GM19372 (cell line): ENCODE results near the gene EYS.
"Not testable (repeated sequence)": the region's sequence is repeated elsewhere in the genome, so short reads cannot be mapped to it uniquely, and the experiment has no call there.

ENCODE experiments used
- ATAC-seq: cut with Tn5 transposase; IDR thresholded peaks from one replicate; pipeline ENCODE4 v1.9.1; 2021; ENCODE audit warnings: mild to moderate bottlenecking, low read depth, moderate library complexity; ENCODE audit not compliant: unreplicated experiment

EYS gene

DNA sequence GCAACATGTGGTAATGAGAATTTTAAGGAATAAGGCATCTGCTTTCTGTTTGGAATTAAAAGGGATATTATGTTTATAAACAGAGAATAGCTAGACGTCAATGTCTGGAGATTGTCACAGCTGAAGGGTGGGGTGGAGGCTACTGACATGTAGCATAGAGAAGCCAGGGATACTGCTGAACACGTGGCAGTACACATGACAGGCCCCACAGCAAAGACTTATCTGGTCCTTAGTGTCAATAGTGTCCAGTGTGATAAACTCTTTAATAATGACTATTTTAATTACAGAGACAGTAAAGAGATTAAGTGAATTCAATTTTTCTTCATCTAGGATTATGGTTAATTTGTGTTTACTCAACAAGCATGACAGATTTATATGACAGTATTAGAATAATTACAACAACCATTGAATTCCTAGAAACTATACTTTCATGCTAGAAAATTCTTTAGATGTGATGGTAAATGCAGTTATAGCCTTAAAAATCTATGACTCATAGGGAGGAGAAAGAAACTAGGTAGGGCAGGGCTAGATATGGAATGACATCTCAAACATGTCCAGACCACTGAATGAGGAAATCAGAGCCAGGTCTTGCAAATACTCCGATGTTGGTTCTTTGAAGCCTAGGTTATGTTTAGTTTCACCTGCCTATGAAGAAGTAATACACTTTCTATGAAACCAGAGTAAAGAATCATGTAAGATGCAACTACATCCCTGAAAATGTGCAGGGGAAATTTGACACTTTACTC, 1671.9 kb downstream of the EYS start:
- ATAC-seq: no peak

DNA sequence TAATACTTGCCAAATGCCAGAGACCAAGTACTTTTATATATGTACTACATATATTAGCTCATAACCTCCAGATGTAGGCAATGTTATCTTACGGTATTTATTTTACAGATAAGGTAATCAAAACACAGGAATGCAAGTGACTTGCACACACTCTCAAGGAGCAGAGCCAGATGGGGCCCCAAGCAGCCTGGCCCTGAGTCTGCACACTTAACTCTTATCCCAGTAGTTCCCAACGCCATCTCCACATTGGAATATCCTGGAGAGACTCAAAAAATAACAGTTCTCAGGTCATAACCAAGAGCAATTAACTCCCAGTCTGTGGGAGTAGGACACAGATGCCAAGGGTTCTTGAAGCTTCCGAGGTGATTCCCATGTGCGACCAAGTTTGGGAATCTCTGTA, 1672.7 kb downstream of the EYS start:
- ATAC-seq: no peak

DNA sequence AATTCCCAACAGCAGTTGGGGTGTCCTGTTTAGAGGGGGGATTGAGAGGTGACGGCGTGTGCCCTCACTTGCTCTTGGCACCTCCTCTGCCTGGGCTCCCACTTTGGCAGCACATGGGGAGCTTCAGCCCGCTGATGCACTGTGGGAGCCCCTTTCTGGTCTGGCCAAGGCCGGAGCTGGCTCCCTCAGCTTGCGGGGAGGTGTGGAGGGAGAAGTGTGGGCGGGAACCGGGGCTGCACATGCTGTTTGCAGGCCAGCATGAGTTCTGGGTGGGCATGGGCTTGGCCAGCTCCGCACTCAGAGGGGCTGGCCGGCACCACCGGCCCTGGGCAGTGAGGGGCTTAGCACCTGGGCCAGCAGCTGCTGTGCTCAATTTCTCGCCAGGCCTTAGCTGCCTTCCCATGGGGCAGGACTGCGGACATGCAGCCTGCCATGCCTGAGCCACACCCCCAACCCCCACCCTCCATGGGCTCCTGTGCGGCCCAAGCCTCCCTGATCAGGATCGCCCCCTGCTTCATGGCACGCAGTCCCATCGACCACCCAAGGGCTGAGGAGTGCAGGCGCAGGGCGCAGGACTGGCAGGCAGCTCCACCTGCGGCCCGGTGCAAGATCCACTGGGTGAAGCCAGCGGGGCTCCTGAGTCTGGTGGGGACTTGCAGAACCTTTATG, 1675.9 kb downstream of the EYS start:
- not testable (repeated sequence) for ATAC-seq

DNA sequence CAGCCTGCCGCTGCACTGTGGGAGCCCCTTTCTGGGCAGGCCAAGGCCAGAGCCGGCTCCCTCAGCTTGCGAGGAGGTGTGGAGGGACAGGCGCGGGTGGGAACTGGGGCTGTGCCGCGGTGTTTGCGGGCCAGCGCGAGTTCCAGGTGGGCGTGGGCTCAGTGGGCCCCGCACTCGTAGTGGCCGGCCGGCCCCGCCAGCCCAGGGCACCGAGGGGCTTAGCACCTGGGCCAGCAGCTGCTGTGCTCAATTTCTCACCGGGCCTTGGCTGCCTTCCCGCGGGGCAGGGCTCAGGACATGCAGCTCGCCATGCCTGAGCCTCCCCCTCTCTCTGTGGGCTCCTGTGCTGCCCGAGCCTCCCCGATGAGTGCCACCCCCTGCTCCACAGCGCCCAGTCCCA, 1683.3 kb downstream of the EYS start:
- ATAC-seq: no peak

DNA sequence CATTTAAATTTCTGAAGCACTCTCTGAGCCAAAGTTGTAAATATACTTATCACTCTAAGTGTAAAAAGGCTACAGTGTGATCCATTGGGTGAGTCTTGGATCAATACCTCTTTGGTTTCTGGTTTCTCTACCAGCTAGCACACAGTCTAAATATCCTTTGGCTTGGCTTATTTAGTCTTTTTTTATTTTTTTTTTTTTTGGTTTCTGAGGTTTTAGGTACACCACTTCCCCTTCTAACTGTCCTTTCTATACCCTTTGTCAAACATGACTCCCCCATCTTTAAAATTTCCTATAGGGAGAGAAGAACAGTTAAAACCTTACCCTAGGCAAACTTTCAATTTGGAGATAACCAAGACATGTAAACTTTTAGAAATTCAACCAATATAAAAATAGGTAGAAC, 1692.4 kb downstream of the EYS start:
- ATAC-seq: no peak

DNA sequence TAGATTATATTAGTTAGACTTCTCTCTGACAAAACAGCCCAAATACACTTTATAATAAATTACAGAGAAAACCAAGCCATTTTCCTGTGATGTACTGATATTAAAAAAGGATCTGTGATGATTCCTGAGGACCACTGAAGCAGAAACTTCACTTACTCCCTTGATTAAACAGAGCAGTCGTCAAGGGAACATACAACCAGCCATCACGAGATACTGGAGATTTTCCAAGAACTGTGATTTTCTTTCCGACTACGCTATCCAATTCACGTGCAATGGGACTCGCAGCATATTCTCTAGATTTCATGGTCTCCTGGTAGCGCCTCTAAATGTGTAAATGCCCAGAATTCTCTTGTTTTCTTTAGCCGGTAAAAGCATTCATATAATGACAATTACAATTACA, 1694.0 kb downstream of the EYS start:
- no peak for ATAC-seq

DNA sequence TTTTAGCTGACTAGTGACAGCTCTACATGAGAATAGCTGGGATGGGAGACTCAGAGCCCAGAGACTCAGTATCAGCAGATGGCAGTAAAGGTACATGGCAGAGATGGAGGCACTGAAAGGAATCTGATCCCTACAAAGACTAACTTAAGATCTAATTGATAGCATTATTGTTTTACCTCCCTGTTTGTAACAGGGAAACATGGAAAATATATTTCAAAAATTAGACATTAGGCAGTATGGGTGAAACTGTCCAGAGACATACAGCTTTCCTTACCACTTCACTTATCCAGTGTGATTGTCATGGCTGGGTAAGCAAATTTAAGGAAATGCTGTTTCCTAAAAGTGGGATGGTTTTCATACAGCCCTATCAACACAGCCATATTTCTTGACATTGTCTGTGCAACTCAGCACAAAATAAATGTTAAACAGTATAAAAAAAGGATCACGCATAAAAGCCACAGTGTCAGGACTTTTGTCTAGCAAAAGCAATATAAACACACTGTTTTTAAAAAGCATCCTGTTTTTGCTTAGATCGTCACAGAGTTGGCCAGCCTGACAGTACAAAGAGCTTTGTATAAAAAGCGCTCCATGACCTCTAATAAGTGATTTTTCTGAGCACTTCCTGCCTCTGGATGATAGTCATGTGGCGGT, 1694.5 kb downstream of the EYS start:
- no peak for ATAC-seq

DNA sequence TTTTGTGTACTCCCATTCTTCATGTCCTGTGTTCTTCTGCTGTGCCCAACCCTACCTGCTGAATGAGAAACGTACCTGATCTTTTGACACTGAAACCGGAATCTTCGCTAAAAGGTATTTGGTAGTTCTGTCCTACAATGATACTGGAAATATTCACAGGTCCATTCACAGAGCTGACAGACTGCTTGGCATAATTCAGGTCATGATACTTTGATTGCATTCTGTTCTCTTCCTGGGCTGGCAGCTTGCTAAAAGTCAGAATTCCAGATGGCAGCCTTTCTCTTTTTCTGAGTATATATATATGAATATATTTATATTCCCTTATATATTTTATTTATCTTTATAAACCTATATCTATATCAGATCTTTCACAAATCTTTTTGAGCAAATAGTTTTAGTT, 1696.4 kb downstream of the EYS start:
- ATAC-seq: no peak

DNA sequence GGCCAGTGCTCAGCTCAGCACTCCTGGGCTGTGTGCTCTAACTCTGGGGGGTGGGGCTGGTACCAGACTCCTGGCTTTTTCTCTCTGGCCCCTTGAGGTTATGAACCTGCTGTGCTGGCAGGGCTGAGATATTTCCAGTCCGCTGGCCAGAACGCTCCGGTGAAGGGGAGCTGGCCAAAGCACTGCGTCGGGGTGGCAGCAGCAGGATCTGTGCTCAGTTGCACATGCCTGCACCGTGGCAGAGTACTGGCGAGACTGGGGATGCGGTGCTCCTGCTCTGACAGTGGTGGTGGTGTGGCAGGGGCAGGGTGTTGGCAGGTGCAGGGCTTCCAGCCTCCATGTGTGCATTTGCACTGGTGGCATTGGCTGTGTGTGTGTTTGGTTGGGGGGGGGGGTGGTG, 1697.0 kb downstream of the EYS start:
- no peak for ATAC-seq

DNA sequence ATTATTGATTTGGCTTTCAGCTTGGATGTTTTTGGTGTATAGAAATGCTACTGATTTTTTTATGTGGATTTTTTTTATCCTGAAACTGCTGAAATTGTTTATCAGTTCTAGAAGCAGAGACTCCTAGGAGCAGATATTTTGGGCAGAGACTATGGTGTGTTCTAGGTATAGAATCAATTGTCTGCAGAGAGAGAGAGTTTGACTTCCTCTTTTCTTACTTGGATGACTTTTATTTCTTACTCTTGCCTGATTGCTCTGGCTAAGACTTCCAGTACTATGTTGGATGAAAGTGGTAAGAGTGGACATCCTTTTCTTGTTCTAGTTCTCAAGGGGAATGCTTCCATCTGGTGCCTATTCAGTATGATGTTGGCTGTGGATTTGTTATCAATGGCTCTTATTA, 1700.8 kb downstream of the EYS start:
- ATAC-seq: no peak

DNA sequence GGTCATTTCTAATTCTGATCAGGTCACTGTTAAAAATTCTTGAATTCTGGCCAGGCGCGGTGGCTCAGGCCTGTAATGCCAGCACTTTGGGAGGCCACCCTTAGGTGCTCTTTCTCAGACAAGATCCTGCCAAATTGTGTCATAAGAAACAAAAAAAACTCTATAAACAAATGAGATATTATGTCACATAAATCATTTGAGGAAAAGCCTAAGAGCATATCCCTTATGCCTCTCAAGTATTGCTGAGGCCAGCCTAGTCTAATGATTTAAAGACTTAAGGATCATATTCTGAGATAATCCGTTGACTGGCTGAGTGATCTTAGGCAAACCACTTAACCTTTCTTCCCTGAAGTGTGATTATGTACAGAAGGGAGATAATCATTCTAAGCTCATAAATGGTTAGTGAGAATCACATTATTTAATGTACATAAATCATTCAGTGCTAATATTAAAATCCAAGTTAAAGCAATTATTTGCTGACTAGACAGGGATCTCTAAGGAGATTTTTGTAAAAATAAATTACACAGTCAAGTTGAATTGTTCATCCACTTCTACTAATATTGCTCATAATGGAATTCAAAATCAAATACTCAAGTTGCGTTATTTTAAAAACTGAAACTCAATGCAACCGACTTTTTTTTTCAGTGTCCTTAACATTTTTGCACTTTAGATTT, 1706.1 kb downstream of the EYS start:
- ATAC-seq: no peak

DNA sequence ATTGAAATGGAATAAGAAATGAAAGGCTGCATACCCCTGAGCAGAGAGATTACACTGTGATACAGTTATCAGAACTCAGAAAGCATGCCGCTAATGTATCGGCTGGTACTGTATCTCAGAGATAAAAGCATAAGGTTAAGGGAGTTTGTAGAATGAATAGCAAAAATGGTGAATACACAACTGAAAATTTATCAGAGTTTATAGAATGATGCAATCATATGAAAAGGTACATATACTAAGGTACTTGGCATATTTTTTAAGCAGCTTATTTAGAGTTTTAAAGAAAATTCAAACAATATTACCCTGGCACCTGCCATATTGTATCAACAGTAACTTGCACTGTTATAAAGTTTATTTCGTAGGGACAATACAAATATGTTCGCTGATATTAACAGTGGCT, 1707.4 kb downstream of the EYS start:
- ATAC-seq: no peak

DNA sequence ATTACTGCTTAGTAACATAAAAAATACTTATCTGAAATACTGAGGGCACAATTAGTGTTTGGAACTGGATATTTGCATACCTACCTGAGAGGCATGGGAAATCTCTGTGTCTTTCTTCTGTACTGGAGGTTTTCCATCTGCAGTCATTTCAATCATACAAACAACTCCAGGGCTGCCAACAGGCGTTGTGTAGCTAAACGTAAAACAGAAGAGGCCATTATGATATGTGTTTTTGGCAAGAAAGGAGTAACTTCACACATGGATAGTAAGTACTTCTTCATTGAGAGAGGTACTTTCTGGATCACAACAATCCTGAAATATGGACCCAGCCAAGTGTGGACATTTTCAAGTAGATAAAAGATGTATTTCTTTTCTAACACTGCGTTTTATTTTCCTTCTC, 1708.0 kb downstream of the EYS start:
- ATAC-seq: no peak

DNA sequence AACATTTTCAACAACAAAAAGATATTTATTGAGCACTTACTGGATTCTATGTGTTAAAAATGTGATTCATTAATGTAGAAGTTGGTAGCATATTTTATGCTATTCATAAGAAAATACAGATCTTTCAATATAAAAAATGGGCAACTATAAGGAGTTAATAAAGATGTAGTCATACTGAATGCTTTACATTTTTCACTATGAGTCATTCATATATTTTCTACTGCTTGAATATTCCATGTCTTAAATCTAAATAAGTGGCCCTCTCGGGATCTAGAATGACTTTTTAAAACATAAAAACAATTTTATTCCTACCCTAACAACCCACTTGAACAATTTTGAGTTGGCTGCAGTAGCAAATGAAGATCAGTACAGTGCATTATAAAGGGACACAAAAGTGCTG, 1709.3 kb downstream of the EYS start:
- ATAC-seq: no peak

DNA sequence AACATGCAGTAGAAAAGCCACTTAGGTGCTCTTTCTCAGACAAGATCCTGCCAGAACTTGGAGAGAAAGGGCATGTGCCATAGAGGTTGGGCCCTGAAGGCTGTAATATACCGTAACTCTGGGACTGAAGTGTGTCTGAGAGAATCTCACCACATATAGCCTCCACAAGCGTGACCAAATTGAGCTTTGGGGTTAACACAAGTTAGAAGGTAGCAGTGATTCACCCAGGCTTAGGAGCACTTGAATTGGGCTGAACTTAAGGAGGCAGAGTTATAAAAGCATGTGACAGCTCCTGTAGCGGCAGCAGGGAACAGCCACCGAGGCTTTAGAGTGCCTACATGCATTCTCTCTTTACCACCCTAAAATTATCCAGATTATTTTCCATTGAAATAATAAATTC, 1709.8 kb downstream of the EYS start:
- ATAC-seq: no peak

DNA sequence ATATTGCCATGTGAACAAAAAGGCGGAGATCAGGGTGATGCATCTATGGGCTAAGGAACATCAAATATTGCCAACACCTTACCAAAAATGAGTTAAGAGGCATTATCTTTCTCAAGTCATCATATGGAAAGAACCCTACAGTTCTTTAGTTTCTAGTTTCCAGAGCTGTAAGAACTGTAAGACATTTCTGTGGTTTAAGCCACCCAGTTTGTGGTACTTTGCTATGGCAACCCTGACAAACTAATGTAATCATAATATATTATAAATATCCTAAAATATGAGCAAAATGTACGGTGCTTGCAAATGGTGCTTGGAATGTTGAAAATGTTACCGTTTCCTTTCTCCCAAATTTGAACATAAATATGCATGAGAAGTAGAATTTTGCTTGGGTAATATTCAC, 1721.8 kb downstream of the EYS start:
- no peak for ATAC-seq

DNA sequence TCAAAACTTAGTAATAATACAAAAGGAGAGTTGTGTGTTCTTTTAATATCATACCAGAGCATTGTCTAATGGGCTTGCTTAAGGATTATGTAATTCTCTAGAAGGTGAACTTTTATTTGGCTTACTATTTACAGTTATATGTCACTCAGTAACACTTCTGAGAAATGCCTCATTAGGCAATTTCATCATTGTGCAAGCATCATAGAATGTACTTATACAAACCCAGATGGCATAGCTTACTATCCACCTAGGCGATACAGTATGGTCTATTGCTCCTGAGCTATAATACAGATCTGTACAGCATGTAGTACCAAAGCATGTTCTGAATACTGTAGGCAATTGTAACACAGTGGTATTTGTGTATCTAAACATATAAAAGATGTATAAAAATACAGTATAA, 1731.3 kb downstream of the EYS start:
- ATAC-seq: no peak

DNA sequence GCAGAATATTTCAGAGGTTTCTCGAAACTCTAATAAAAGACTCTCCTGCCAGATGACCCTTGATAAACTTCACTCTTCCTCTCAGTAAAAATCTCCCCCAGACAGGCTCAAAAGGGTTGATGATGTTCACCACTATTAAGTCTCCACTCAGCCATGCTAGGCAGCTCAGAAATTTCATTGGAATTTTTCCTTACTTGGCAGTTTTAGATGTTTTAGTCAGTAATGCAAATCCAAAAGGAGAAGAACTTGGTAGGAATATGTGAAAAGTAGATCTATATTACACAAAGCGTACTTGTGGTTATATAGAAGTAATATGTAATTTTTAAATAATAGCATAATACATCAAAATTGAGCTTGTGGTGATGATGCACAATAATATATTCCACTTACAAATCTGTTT, 1738.4 kb downstream of the EYS start:
- ATAC-seq: no peak

DNA sequence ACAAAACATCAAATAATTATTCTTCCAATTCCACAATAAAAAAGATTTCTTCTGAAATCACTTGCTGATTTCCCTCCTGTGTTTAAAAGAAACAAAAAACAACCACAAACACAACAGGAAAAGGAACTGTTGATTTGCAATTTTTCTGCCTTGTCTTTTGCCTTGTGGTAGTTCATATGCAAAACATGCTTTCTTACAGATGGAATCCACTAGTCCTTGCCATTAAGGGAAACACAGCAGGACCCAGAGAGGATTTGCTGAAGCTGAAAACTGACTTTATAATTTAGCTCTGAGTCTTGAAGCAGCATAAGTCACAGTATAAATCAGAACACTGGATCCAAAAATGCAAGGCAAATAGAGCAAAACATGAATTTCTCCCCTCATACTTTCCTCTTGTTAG, 1742.7 kb downstream of the EYS start:
- no peak for ATAC-seq

DNA sequence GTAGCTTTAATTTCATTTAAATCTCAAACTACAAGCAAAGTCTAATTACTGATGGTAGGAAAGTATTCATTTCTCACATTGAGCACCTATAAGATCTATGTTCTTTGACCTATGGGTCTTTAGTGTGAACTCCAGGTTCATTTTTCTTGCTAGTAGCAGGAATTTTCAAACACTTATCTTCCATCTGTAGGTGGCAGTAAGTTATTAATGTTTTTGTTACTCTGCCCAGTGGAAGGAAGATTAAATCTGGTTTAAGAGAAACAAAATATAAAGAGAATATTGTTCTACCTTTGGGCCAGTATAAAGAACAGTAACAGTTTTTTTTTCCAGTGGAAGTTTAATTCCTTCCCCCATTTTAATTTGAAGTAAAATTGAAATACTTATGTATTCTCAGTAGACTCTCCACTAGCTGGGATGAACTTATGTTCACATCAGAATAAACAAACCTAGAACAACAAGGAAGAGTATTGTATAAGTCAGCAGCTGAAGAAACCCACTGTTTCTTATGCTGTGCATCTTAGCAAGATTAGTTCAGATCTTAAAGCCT, 1743.2 kb downstream of the EYS start:
- no peak for ATAC-seq
